Brain microvascular endothelial cell (primary cell): ENCODE measurements around the gene BPIFA1.

ENCODE experiments used
- DNase-seq: peaks from one replicate; pipeline ENCODE4 v3.0.0-alpha.2; 2020
- H3K27ac ChIP-seq: fragments of 250-450 bp; sonication (Bioruptor Pico); 2 replicates; pipeline ENCODE4 v1.5.1; 2020; ENCODE audit warnings: mild to moderate bottlenecking, moderate library complexity
- H3K27me3 ChIP-seq: fragments of 250-450 bp; sonication (Bioruptor Pico); replicated peaks from 2 replicates; pipeline ENCODE4 v1.5.1; 2020; ENCODE audit warnings: mild to moderate bottlenecking
- H3K36me3 ChIP-seq: fragments of 250-450 bp; sonication (Bioruptor Pico); replicated peaks from 2 replicates; pipeline ENCODE4 v1.5.1; 2020; ENCODE audit warnings: mild to moderate bottlenecking
- H3K4me3 ChIP-seq: 2 replicates; pipeline ENCODE4 v1.5.1; 2011; ENCODE audit warnings: low read depth, mild to moderate bottlenecking, control low read depth, low read length, moderate library complexity
- CTCF ChIP-seq: IDR thresholded peaks from 2 replicates; pipeline ENCODE4 v1.5.1; 2011; ENCODE audit warnings: low read depth, mild to moderate bottlenecking, moderate library complexity, low read length, control low read depth, inconsistent platforms; ENCODE audit errors: missing control alignments
- in situ Hi-C: cut with HindIII; loops from 2 replicates; pipeline ENCODE4 v1.10.0; 2017; ENCODE audit warnings: low sequenced_read_pairs, low pct_ligation_motif_present

The BPIFA1 gene

GRCh38 chr20:33199026-33199425 lies 36.8 kb upstream of the BPIFA1 start:
- Histone ChIP-seq H3K4me3 (no peak overlapping the region), H3K27ac (no peak overlapping the region), H3K36me3 (no peaks in the 10 kb centered on the region), H3K27me3 (no peaks in the 10 kb centered on the region)
- no peak for TF ChIP-seq CTCF
- in situ Hi-C loops = no loop called here
- no peak for DNase-seq

- Histone ChIP-seq H3K4me3 (no peak overlapping the region), H3K36me3 (no peaks in the 10 kb centered on the region), H3K27me3 (no peaks in the 10 kb centered on the region), H3K27ac (no peak overlapping the region)
- in situ Hi-C loops = no loop called here
- TF ChIP-seq CTCF = no peak
- DNase-seq = no peak
Observed at GRCh38 chr20:33202451-33202850, 33.3 kb upstream of the BPIFA1 start.

GRCh38 chr20:33203444-33203843 lies 32.4 kb upstream of the BPIFA1 start:
- Histone ChIP-seq H3K27ac (no peak overlapping the region), H3K4me3 (no peak overlapping the region), H3K27me3 (no peaks in the 10 kb centered on the region), H3K36me3 (no peaks in the 10 kb centered on the region)
- TF ChIP-seq CTCF = no peak
- DNase-seq = no peak
- in situ Hi-C loops = no loop called here

- peak; percentile 11 for DNase-seq
- Histone ChIP-seq H3K27ac (no peak overlapping the region), H3K4me3 (no peak overlapping the region), H3K36me3 (no peaks in the 10 kb centered on the region), H3K27me3 (no peaks in the 10 kb centered on the region)
- no peak for TF ChIP-seq CTCF
- in situ Hi-C loops = no loop called here
Observed at GRCh38 chr20:33209789-33210188, 26.0 kb upstream of the BPIFA1 start.

GRCh38 chr20:33210371-33210770 lies 25.4 kb upstream of the BPIFA1 start:
- TF ChIP-seq CTCF = no peak
- no peak for DNase-seq
- in situ Hi-C loops = no loop called here
- no peaks in the 10 kb centered on the region for H3K27me3 ChIP-seq
- no peak overlapping the region for H3K4me3 ChIP-seq
- H3K36me3 ChIP-seq = no peaks in the 10 kb centered on the region
- no peak overlapping the region for H3K27ac ChIP-seq

GRCh38 chr20:33211817-33212424 lies 23.9 kb upstream of the BPIFA1 start:
- H3K27ac ChIP-seq = no peak overlapping the region
- no peaks in the 10 kb centered on the region for H3K27me3 ChIP-seq
- DNase-seq = peak; percentile 34
- in situ Hi-C loops = no loop called here
- H3K4me3 ChIP-seq = no peak overlapping the region
- peak; percentile 70 for TF ChIP-seq CTCF
- no peaks in the 10 kb centered on the region for H3K36me3 ChIP-seq
